PC-9 (cell line): ENCODE results near the gene KRTAP5-10. TPM values are rescaled to one million over a fixed set of nuclear protein-coding genes. Genes with fewer than 3 reads are reported as not detected.
"Not testable (repeated sequence)": the region's sequence is repeated elsewhere in the genome, so short reads cannot be mapped to it uniquely, and the experiment has no call there.

Experiments used
- BruUV-seq: library from RNA; stranded (reverse); fragments of 400-500 nt; replicated peaks from 2 replicates; lab custom pipeline; 2021; lab: Mats Ljungman, UMichigan
- CTCF ChIA-PET: fragments of 300-600 bp; sonication (Branson Sonifier 250); formaldehyde crosslinking; loops from one replicate; lab custom pipeline; 2022; ENCODE audit warnings: antibody characterized with exemption; lab: Charles Lee
- POLR2A ChIA-PET: fragments of 300-600 bp; sonication (Branson Sonifier 250); formaldehyde crosslinking; loops from one replicate; lab custom pipeline; 2022; ENCODE audit warnings: antibody characterized with exemption; ENCODE audit not compliant: unreplicated experiment; lab: Charles Lee
- DNase-seq, 2 experiments: peaks; one replicate each; pipeline versions ENCODE4 v3.0.0 to v3.0.0-alpha.2; 2015 to 2022; ENCODE audit warnings: mixed read lengths in 1 of 2
- H2AFZ ChIP-seq: fragments of 200-600 bp; sonication (generic); 2 replicates; pipeline ENCODE4 v1.8.1; 2017; ENCODE audit warnings: antibody characterized with exemption
- H3F3A ChIP-seq: fragments of 200-600 bp; sonication (generic); 2 replicates; pipeline ENCODE4 v1.8.1; 2017; ENCODE audit warnings: antibody characterized with exemption, mild to moderate bottlenecking, low read depth; ENCODE audit not compliant: insufficient read depth
- H3K27ac ChIP-seq: fragments of 200-600 bp; sonication (generic); 2 replicates; pipeline ENCODE4 v1.6.1; 2016; ENCODE audit warnings: mixed run types
- H3K27me3 ChIP-seq: fragments of 200-600 bp; sonication (generic); 2 replicates; pipeline ENCODE4 v1.6.1; 2016; ENCODE audit warnings: low read depth, mixed run types; ENCODE audit not compliant: insufficient read depth
- H3K36me3 ChIP-seq: fragments of 200-600 bp; sonication (generic); 2 replicates; pipeline ENCODE4 v1.6.1; 2016; ENCODE audit warnings: low read depth, mixed run types
- H3K4me1 ChIP-seq: fragments of 200-600 bp; sonication (generic); replicated peaks from 2 replicates; pipeline ENCODE4 v1.6.1; 2016; ENCODE audit warnings: mixed run types; ENCODE audit not compliant: insufficient read depth
- H3K4me2 ChIP-seq: fragments of 200-600 bp; sonication (generic); 2 replicates; pipeline ENCODE4 v1.6.1; 2017; ENCODE audit warnings: mixed run types
- H3K4me3 ChIP-seq: fragments of 200-600 bp; sonication (generic); 2 replicates; pipeline ENCODE4 v1.6.1; 2016; ENCODE audit warnings: mixed run types
- H3K79me2 ChIP-seq: fragments of 200-600 bp; sonication (generic); 2 replicates; pipeline ENCODE4 v1.6.1; 2017; ENCODE audit warnings: low read depth, mixed run types
- H3K9me2 ChIP-seq: fragments of 200-600 bp; sonication (generic); 2 replicates; pipeline ENCODE4 v1.8.1; 2017; ENCODE audit warnings: mild to moderate bottlenecking; ENCODE audit not compliant: insufficient read depth
- H3K9me3 ChIP-seq: fragments of 200-600 bp; sonication (generic); 2 replicates; pipeline ENCODE4 v1.8.1; 2016; ENCODE audit warnings: low read depth; ENCODE audit not compliant: insufficient read depth
- H4K20me1 ChIP-seq: fragments of 200-600 bp; sonication (generic); 2 replicates; pipeline ENCODE4 v1.8.1; 2017; ENCODE audit not compliant: insufficient read depth
- EZH2 ChIP-seq: fragments of 200-600 bp; sonication (generic); IDR thresholded peaks from 2 replicates; pipeline ENCODE4 v1.8.0; 2017; ENCODE audit warnings: antibody characterized with exemption, low read depth
- intact Hi-C: fragments of 100-400 bp; cut with micrococcal nuclease; formaldehyde crosslinking; loops from one replicate; pipeline ENCODE4 v1.10.0; 2022; ENCODE audit not compliant: unreplicated experiment
- total RNA-seq: library from RNA; stranded (reverse); gene quantifications from 2 replicates; pipeline ENCODE4 v1.2.3, GENCODE V29; 2021
- TF ChIP-seq, protein P1 (sequence below): fragments of 200-600 bp; sonication (generic); conservative IDR thresholded peaks from 2 replicates; pipeline ENCODE4 v1.6.1; 2017; ENCODE audit warnings: mixed run types, antibody characterized with exemption, mild to moderate bottlenecking, moderate library complexity

Gene KRTAP5-10
- total RNA-seq, 1 experiment from 2014 or later: not detected

DNA sequence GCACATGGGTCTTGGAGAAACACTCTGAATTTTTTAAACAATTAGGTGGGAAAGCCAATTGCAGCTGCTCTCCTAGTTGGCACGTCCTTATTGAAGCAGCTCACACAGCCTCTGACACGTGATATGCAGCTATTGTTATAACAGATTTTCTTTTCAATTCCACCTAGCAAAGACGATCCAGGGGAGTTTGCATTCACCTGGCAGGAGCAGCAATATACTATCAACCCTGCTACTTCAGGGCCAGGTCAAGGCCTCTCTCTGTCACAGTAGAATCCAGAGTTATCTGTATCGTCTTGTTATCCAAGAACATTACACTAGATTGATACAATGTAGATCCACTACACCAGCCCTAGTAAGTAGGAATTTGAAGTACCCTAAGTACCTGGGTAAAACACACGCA, 9.1 kb downstream of the KRTAP5-10 start:
- Histone ChIP-seq H4K20me1 (no peaks in the 10 kb centered on the region), H3K4me2 (no peak overlapping the region), H3K4me3 (no peak overlapping the region), H3K9me2 (no peaks in the 10 kb centered on the region), H3K27ac (no peak overlapping the region), H3K79me2 (no peaks in the 10 kb centered on the region), H3F3A (no peaks in the 10 kb centered on the region), H3K4me1 (no peaks in the 10 kb centered on the region), H3K27me3 (peaks cover 44% of the 10 kb centered on the region), H2AFZ (no peak overlapping the region), H3K36me3 (no peaks in the 10 kb centered on the region), H3K9me3 (no peaks in the 10 kb centered on the region)
- TF ChIP-seq, protein P1, sequence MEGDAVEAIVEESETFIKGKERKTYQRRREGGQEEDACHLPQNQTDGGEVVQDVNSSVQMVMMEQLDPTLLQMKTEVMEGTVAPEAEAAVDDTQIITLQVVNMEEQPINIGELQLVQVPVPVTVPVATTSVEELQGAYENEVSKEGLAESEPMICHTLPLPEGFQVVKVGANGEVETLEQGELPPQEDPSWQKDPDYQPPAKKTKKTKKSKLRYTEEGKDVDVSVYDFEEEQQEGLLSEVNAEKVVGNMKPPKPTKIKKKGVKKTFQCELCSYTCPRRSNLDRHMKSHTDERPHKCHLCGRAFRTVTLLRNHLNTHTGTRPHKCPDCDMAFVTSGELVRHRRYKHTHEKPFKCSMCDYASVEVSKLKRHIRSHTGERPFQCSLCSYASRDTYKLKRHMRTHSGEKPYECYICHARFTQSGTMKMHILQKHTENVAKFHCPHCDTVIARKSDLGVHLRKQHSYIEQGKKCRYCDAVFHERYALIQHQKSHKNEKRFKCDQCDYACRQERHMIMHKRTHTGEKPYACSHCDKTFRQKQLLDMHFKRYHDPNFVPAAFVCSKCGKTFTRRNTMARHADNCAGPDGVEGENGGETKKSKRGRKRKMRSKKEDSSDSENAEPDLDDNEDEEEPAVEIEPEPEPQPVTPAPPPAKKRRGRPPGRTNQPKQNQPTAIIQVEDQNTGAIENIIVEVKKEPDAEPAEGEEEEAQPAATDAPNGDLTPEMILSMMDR: no peak
- no peak for TF ChIP-seq EZH2
- ChIA-PET CTCF (interaction anchor here (0.6 kb wide), 1 partner anchor 1894 kb away, joined by 3 read pairs; no protein-coding TSS in a partner anchor), POLR2A (interaction anchor here (0.6 kb wide), 1 partner anchor 573 kb away, joined by 3 read pairs; no protein-coding TSS in a partner anchor)
- intact Hi-C loops: no loop called here
- DNase-seq: no peak
- BruUV-seq: no TSS peak

DNA sequence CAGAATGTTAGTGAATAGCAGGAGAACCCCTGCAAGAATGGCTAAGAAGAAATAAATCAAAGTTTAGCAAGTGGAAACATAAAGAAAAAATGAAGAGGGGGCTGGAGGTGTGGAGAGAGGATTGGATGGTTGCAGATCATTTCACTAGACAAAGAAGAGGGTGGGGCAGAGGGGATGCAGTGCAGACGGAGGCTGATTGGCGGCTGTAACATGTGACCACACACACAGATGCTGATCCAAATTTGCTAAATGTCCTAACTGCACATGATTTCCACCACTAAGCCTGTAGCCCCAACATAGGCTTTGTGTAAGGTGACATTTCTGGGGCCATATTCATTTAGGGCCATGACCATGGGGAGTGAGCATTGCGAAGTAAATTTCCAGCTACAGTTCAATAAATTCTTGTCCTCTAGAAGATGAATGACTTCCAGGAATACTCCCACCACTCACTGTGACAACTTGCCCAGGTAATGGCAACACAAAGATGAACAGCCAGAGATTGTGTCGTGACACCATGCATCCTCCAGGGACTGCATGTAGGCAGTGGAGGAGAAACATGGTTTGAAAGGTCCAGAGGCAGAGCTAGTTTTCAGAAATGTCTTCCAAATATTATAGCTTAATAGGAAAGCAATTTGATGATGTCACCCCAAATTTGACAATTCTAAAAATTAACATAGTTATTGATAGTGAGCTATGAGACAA, 10.5 kb downstream of the KRTAP5-10 start:
- Histone ChIP-seq H2AFZ (no peak overlapping the region), H4K20me1 (no peaks in the 10 kb centered on the region), H3K9me3 (no peaks in the 10 kb centered on the region), H3K27ac (no peak overlapping the region), H3K27me3 (peaks cover 44% of the 10 kb centered on the region), H3K4me3 (no peak overlapping the region), H3F3A (no peaks in the 10 kb centered on the region), H3K36me3 (no peaks in the 10 kb centered on the region), H3K4me1 (peaks cover 5% of the 10 kb centered on the region; the same call in 1 of the 2 replicates), H3K79me2 (no peaks in the 10 kb centered on the region), H3K9me2 (no peaks in the 10 kb centered on the region), H3K4me2 (no peak overlapping the region)
- CTCF ChIA-PET: interaction anchor here (0.6 kb wide), 1 partner anchor 401 kb away, joined by 3 read pairs; no protein-coding TSS in a partner anchor
- TF ChIP-seq, protein P1: no peak
- TF ChIP-seq EZH2: no peak
- intact Hi-C loops: no loop called here
- BruUV-seq: no TSS peak
- DNase-seq: no peak
- POLR2A ChIA-PET: no interaction called here

GRCh38 chr11:71576688-71577465, 11.5 kb downstream of the KRTAP5-10 start:
- H3K79me2 ChIP-seq, H3K27ac ChIP-seq, H4K20me1 ChIP-seq, POLR2A ChIA-PET, H3K36me3 ChIP-seq, H3K4me2 ChIP-seq, BruUV-seq, DNase-seq, intact Hi-C loops, H3K9me3 ChIP-seq, H3K9me2 ChIP-seq, H3K4me3 ChIP-seq, H3K4me1 ChIP-seq, H2AFZ ChIP-seq, H3F3A ChIP-seq: not testable (repeated sequence)
- peaks cover 44% of the 10 kb centered on the region for H3K27me3 ChIP-seq
- CTCF ChIA-PET: interaction anchor here (0.6 kb wide), 1 partner anchor 400 kb away, joined by 3 read pairs; no protein-coding TSS in a partner anchor
